H9 (cell line): Measurements from ENCODE around the gene BEST1. TPM values are rescaled to one million over a fixed set of nuclear protein-coding genes. Genes with fewer than 3 reads are reported as not detected.

Experiments
- DNase-seq: peaks from one replicate; pipeline ENCODE4 v3.0.0-alpha.2; 2017
- H2AFZ ChIP-seq: one replicate; pipeline ENCODE4 v1.6.1; 2013; ENCODE audit warnings: mild to moderate bottlenecking, low read length, control low read depth, moderate library complexity
- H2AK5ac ChIP-seq: 2 replicates; pipeline ENCODE4 v1.6.1; 2013; ENCODE audit warnings: low read length, control low read depth, mixed read lengths; ENCODE audit not compliant: insufficient read length
- H2BK120ac ChIP-seq: one replicate; pipeline ENCODE4 v1.6.1; 2013; ENCODE audit warnings: low read depth, mild to moderate bottlenecking, low read length, control low read depth, inconsistent platforms; ENCODE audit not compliant: poor library complexity, severe bottlenecking
- H2BK12ac ChIP-seq: 2 replicates; pipeline ENCODE4 v1.6.1; 2013; ENCODE audit warnings: low read length, control low read depth, mixed read lengths, low read depth; ENCODE audit not compliant: insufficient read length
- H2BK15ac ChIP-seq: 2 replicates; pipeline ENCODE4 v1.6.1; 2013; ENCODE audit warnings: low read depth, low read length, control low read depth
- H2BK20ac ChIP-seq: one replicate; pipeline ENCODE4 v1.6.1; 2013; ENCODE audit warnings: low read depth, mild to moderate bottlenecking, low read length, control low read depth, inconsistent platforms; ENCODE audit not compliant: poor library complexity, severe bottlenecking
- H2BK5ac ChIP-seq: 2 replicates; pipeline ENCODE4 v1.6.1; 2013; ENCODE audit warnings: low read length, control low read depth, mixed read lengths; ENCODE audit not compliant: insufficient read length
- H3K14ac ChIP-seq: 2 replicates; pipeline ENCODE4 v1.6.1; 2013; ENCODE audit warnings: low read length, control low read depth; ENCODE audit not compliant: insufficient read depth
- H3K18ac ChIP-seq: 2 replicates; pipeline ENCODE4 v1.6.1; 2013; ENCODE audit warnings: low read depth, mild to moderate bottlenecking, mixed read lengths, low read length, control low read depth; ENCODE audit not compliant: insufficient read length
- H3K23ac ChIP-seq: 2 replicates; pipeline ENCODE4 v1.6.1; 2013; ENCODE audit warnings: low read length, control low read depth, mixed read lengths, low read depth; ENCODE audit not compliant: insufficient read length
- H3K23me2 ChIP-seq: 2 replicates; pipeline ENCODE4 v1.6.1; 2013; ENCODE audit warnings: low read depth, mild to moderate bottlenecking, mixed read lengths, low read length, control low read depth; ENCODE audit not compliant: insufficient read length, poor library complexity, severe bottlenecking
- H3K27ac ChIP-seq: 2 replicates; pipeline ENCODE4 v1.5.1; 2013; ENCODE audit warnings: low read length, control low read depth, mixed read lengths, low read depth; ENCODE audit not compliant: insufficient read length
- H3K27me3 ChIP-seq: 2 replicates; pipeline ENCODE4 v1.6.1; 2013; ENCODE audit warnings: low read length, control low read depth, inconsistent platforms; ENCODE audit not compliant: insufficient read depth
- H3K4ac ChIP-seq: 2 replicates; pipeline ENCODE4 v1.6.1; 2013; ENCODE audit warnings: low read depth, mild to moderate bottlenecking, control low read depth, inconsistent platforms, low read length, moderate library complexity
- H3K4me1 ChIP-seq: 2 replicates; pipeline ENCODE4 v1.6.1; 2013; ENCODE audit warnings: low read length, control low read depth, inconsistent platforms; ENCODE audit not compliant: insufficient read depth
- H3K4me2 ChIP-seq: 2 replicates; pipeline ENCODE4 v1.6.1; 2013; ENCODE audit warnings: low read length, control low read depth, mixed read lengths; ENCODE audit not compliant: insufficient read length, insufficient read depth
- H3K56ac ChIP-seq: 2 replicates; pipeline ENCODE4 v1.6.1; 2013; ENCODE audit warnings: low read depth, mild to moderate bottlenecking, mixed read lengths, low read length, control low read depth; ENCODE audit not compliant: insufficient read length
- H3K79me1 ChIP-seq: 2 replicates; pipeline ENCODE4 v1.6.1; 2013; ENCODE audit warnings: low read depth, mild to moderate bottlenecking, moderate library complexity, low read length, control low read depth, inconsistent platforms; ENCODE audit not compliant: insufficient read depth, poor library complexity, severe bottlenecking
- H3K79me2 ChIP-seq: 2 replicates; pipeline ENCODE4 v1.6.1; 2013; ENCODE audit warnings: low read length, control low read depth, inconsistent platforms; ENCODE audit not compliant: insufficient read depth
- H3K9ac ChIP-seq: 2 replicates; pipeline ENCODE4 v1.6.1; 2013; ENCODE audit warnings: low read length, control low read depth, mixed read lengths; ENCODE audit not compliant: insufficient read length; ENCODE audit errors: extremely low read depth
- H3K9me3 ChIP-seq: one replicate; pipeline ENCODE4 v1.6.1; 2013; ENCODE audit warnings: low read depth, low read length, inconsistent platforms; ENCODE audit not compliant: control insufficient read depth
- H3T11ph ChIP-seq: one replicate; pipeline ENCODE4 v1.6.1; 2013; ENCODE audit warnings: mild to moderate bottlenecking, low read length, control low read depth, inconsistent platforms
- H4K20me1 ChIP-seq: one replicate; pipeline ENCODE4 v1.6.1; 2013; ENCODE audit not compliant: control insufficient read depth, insufficient read length, insufficient read depth
- H4K5ac ChIP-seq: 2 replicates; pipeline ENCODE4 v1.6.1; 2013; ENCODE audit warnings: low read depth, mild to moderate bottlenecking, mixed read lengths, low read length, control low read depth; ENCODE audit not compliant: insufficient read length
- H4K8ac ChIP-seq: replicated peaks from 2 replicates; pipeline ENCODE4 v1.6.1; 2013; ENCODE audit warnings: low read length, control low read depth, mixed read lengths, low read depth; ENCODE audit not compliant: insufficient read length
- H4K91ac ChIP-seq: 2 replicates; pipeline ENCODE4 v1.6.1; 2013; ENCODE audit warnings: low read depth, mild to moderate bottlenecking, moderate library complexity, mixed read lengths, low read length, control low read depth; ENCODE audit not compliant: insufficient read length
- H3K27ac Mint-ChIP-seq, 3 experiments: 2 replicates in 2 of 3; 3 replicates in 1 of 3; pipeline ENCODE4 v1.8.0; 2020 to 2021; ENCODE audit warnings: mixed read lengths in 3 of 3, mild to moderate bottlenecking in 1 of 3, moderate library complexity in 1 of 3
- H3K27me3 Mint-ChIP-seq: 2 replicates; pipeline ENCODE4 v1.8.0; 2021; ENCODE audit warnings: low read depth, mild to moderate bottlenecking, moderate library complexity, mixed read lengths
- H3K36me3 Mint-ChIP-seq, 3 experiments: 2 replicates in 2 of 3; 3 replicates in 1 of 3; pipeline ENCODE4 v1.8.0; 2020 to 2021; ENCODE audit warnings: low read depth in 3 of 3, mixed read lengths in 3 of 3; ENCODE audit not compliant: insufficient read depth in 1 of 3
- H3K4me1 Mint-ChIP-seq, 2 experiments: 2 replicates each; pipeline ENCODE4 v1.8.0; 2020; ENCODE audit warnings: mixed read lengths in 2 of 2
- H3K4me3 Mint-ChIP-seq, 2 experiments: 2 replicates in 1 of 2; 3 replicates in 1 of 2; pipeline ENCODE4 v1.8.0; 2020 to 2021; ENCODE audit warnings: mild to moderate bottlenecking in 2 of 2, mixed read lengths in 2 of 2, moderate library complexity in 1 of 2
- H3K9me3 Mint-ChIP-seq, 2 experiments: 2 replicates in 1 of 2; 3 replicates in 1 of 2; pipeline ENCODE4 v1.8.0; 2020; ENCODE audit warnings: mild to moderate bottlenecking in 2 of 2, mixed read lengths in 2 of 2, moderate library complexity in 1 of 2
- WGBS: extraction: QIAGEN DNeasy Blood & Tissue Kit; methylation state at CpG from one replicate; pipeline ENCODE4 v1.1.7; 2013; ENCODE audit warnings: missing lambda C conversion rate, low lambda C conversion rate, mixed read lengths; ENCODE audit not compliant: insufficient read length; ENCODE audit errors: extremely low coverage; 5-methylcytosine and 5-hydroxymethylcytosine counted together
- total RNA-seq: library from RNA; stranded (reverse); gene quantifications from 2 replicates; pipeline ENCODE4 v1.2.1, GENCODE V29; 2021
- TF ChIP-seq, protein P1 (sequence below): fragments of 200-600 bp; sonication (generic); conservative IDR thresholded peaks from 3 replicates; pipeline ENCODE4 v1.8.0; 2021; ENCODE audit warnings: antibody characterized with exemption, mild to moderate bottlenecking

Gene BEST1
- total RNA-seq, 1 experiment from 2014 or later: 0.24 TPM

DNA sequence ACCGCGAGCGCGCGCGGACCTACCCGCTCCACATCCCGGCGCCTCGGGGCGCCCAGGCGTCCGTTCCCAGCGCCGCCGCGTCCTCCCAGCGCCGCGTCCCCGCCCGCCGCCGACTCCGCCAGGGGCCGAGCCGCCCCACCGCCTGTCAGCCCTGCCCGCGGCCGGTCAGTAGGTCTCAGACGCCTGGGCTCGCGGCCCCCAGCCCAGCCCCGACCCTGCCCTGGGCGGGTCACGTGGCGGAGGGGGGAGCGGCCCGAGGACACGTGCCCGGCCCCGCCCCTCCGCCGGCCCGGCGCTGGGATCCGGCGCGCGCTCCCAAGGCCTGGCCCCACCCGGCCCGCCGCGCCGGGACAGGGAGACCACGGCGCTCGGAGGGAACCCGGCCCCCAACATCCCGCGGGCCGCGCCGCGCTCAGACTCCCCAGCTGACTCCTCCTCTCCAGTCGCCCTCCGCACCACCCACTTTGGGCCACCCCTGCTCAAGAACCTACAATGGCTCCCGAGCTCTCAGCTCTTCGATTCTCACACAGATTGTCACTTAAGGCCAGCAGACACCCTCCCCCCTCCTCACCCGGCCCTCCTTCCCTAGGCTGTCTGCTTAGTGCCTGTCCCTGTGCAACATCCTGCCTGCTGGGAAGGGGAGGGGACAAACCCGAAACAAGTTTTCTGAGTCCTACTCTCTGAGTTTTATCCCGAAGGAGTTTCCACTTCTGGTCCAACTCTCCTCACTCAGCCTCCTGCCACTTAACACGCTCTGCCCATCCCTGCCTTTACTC is 32.6 kb upstream of the BEST1 start, which contains the start of gene RAB3IL1:
Gene RAB3IL1 (minus strand): TSS at position 233 of the 776 bp plus-strand sequence. CDS start 199 bp downstream, at position 34.
- Mint-ChIP-seq H3K4me1 (peaks cover 13 to 22% of the 10 kb centered on the region in 2 experiments), H3K4me3 (peak within 1 kb of the TSS; percentile 72 to 84), H3K9me3 (no peaks in the 10 kb centered on the region; a peak in 1 of 5 replicates), H3K27ac (no peak within 1 kb of the TSS), H3K27me3 (peaks cover 57% of the 10 kb centered on the region), H3K36me3 (no peaks in the 10 kb centered on the region)
- Histone ChIP-seq H2AFZ (no peak within 1 kb of the TSS), H2BK20ac (no peak within 1 kb of the TSS), H4K8ac (no peak within 1 kb of the TSS), H3K18ac (no peak within 1 kb of the TSS), H2BK120ac (no peak within 1 kb of the TSS), H3K79me1 (no peaks in the 10 kb centered on the region), H3K27ac (no peak within 1 kb of the TSS), H2BK12ac (no peak within 1 kb of the TSS), H4K5ac (no peak within 1 kb of the TSS), H3K9ac (no peak within 1 kb of the TSS), H3K14ac (no peak within 1 kb of the TSS; the same call in 1 of the 2 replicates), H2BK5ac (no peak within 1 kb of the TSS), H3K23ac (no peak within 1 kb of the TSS), H4K20me1 (no peaks in the 10 kb centered on the region), H3K4me1 (no peaks in the 10 kb centered on the region), H3K27me3 (no peaks in the 10 kb centered on the region; the same call in 1 of the 2 replicates), H2AK5ac (no peak within 1 kb of the TSS), H2BK15ac (no peak within 1 kb of the TSS), H3K9me3 (no peaks in the 10 kb centered on the region), H4K91ac (no peak within 1 kb of the TSS), H3K23me2 (peaks cover 5% of the 10 kb centered on the region), H3K79me2 (no peaks in the 10 kb centered on the region), H3T11ph (no peak within 1 kb of the TSS), H3K56ac (no peak within 1 kb of the TSS), H3K4me2 (peak within 1 kb of the TSS; percentile 51), H3K4ac (no peak within 1 kb of the TSS)
- WGBS: no CpG with 5 or more reads among the region's 74 CpGs
- TF ChIP-seq, protein P1, sequence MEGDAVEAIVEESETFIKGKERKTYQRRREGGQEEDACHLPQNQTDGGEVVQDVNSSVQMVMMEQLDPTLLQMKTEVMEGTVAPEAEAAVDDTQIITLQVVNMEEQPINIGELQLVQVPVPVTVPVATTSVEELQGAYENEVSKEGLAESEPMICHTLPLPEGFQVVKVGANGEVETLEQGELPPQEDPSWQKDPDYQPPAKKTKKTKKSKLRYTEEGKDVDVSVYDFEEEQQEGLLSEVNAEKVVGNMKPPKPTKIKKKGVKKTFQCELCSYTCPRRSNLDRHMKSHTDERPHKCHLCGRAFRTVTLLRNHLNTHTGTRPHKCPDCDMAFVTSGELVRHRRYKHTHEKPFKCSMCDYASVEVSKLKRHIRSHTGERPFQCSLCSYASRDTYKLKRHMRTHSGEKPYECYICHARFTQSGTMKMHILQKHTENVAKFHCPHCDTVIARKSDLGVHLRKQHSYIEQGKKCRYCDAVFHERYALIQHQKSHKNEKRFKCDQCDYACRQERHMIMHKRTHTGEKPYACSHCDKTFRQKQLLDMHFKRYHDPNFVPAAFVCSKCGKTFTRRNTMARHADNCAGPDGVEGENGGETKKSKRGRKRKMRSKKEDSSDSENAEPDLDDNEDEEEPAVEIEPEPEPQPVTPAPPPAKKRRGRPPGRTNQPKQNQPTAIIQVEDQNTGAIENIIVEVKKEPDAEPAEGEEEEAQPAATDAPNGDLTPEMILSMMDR: no peak
- DNase-seq: peak; percentile 71
